ENCODE data around the gene DAB1. TPM values are rescaled to one million over a fixed set of nuclear protein-coding genes. Genes with fewer than 3 reads are reported as not detected.
"Not testable (repeated sequence)": the region's sequence is repeated elsewhere in the genome, so short reads cannot be mapped to it uniquely, and the experiment has no call there.

DAB1 gene
- total RNA-seq, 1 donor from 2014 or later: 19.1 TPM

DNA sequence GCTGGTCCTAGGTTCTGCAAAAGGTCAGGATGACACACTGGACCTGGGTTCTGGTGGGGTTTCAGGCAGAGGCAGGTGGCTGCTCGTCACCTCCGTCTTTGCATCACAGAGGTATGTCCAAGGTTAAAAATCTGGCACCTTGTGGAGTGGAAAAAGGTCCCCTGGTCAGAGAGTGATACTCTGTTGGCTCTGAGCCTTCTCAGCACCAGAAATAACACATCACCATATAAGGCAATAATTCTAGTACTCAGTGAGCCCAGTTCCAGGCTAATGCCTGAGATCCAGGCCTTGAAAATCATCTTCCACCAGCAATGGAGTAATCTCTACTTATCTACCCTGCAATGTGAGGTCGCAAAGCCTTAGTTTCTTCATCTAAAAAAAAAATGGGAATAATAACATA is 330.7 kb downstream of the DAB1 start:
- no peaks in the 10 kb centered on the region for H3K4me1 Mint-ChIP-seq (ENCODE audit: unreplicated experiment)
- DNase-seq (ENCODE audit: low spot score): no peak
- TF ChIP-seq, protein P1, sequence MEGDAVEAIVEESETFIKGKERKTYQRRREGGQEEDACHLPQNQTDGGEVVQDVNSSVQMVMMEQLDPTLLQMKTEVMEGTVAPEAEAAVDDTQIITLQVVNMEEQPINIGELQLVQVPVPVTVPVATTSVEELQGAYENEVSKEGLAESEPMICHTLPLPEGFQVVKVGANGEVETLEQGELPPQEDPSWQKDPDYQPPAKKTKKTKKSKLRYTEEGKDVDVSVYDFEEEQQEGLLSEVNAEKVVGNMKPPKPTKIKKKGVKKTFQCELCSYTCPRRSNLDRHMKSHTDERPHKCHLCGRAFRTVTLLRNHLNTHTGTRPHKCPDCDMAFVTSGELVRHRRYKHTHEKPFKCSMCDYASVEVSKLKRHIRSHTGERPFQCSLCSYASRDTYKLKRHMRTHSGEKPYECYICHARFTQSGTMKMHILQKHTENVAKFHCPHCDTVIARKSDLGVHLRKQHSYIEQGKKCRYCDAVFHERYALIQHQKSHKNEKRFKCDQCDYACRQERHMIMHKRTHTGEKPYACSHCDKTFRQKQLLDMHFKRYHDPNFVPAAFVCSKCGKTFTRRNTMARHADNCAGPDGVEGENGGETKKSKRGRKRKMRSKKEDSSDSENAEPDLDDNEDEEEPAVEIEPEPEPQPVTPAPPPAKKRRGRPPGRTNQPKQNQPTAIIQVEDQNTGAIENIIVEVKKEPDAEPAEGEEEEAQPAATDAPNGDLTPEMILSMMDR (IDR thresholded peaks at IDR 0.05; ENCODE audit: unreplicated experiment): no peak

DNA sequence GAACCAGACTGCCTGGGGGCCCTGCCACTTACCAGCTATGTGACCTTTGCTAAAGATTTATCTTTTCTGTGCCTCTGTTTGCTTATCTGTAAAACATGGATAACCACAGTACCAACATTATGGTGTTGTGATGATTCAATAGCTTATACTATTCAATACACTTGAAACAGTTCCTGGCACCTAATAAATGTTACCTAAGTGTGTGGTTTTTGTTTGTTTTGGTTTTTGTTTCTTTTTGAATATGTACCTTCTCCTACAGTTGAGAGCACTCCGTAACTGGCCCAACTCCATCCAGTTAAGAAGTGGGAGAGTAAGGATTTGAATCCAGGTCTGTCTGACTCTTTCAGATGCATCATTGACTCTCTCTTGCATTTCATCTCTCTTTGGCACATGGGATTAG is 332.2 kb downstream of the DAB1 start:
- Mint-ChIP-seq H3K36me3 (ENCODE audit: low read depth, unreplicated experiment) (no peaks in the 10 kb centered on the region), H3K27me3 (ENCODE audit: unreplicated experiment) (peaks cover 3% of the 10 kb centered on the region), H3K27ac (ENCODE audit: unreplicated experiment) (no peak overlapping the region), H3K4me1 (ENCODE audit: unreplicated experiment) (no peaks in the 10 kb centered on the region), H3K9me3 (ENCODE audit: unreplicated experiment) (no peaks in the 10 kb centered on the region), H3K4me3 (ENCODE audit: unreplicated experiment) (no peak overlapping the region)
- TF ChIP-seq, protein P1 (IDR thresholded peaks at IDR 0.05; ENCODE audit: unreplicated experiment): no peak
- no peak for DNase-seq (ENCODE audit: low spot score)

More for the DNA sequence above, 330.7 kb downstream of the DAB1 start:
- Mint-ChIP-seq H3K36me3 (ENCODE audit: low read depth, unreplicated experiment) (no peaks in the 10 kb centered on the region), H3K27ac (ENCODE audit: unreplicated experiment) (no peak overlapping the region), H3K4me3 (ENCODE audit: unreplicated experiment) (no peak overlapping the region), H3K9me3 (ENCODE audit: unreplicated experiment) (no peaks in the 10 kb centered on the region), H3K27me3 (ENCODE audit: unreplicated experiment) (peaks cover 3% of the 10 kb centered on the region)

DNA sequence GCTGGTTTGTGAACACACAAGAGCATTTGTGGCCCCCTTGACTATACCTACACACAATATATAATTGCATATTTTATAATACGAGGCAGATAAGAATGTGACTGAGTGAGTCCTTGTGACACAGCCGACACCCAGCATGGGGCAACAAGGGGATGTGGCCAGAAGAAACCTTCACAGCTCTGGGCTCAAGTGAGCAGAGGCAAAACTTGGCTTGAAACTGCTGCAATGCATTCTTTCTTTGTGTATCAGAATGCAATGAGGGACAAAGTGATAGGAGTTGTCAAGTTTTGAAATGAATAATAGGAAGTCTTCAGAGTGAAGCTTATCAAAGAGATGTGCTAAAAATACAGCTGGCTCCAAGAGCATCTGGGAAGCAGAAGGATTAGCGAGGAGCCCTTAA is 334.0 kb downstream of the DAB1 start:
- TF ChIP-seq, protein P1 (IDR thresholded peaks at IDR 0.05; ENCODE audit: unreplicated experiment): no peak
- no peaks in the 10 kb centered on the region for H3K4me1 Mint-ChIP-seq (ENCODE audit: unreplicated experiment)
- no peaks in the 10 kb centered on the region for H3K36me3 Mint-ChIP-seq (ENCODE audit: low read depth, unreplicated experiment)
- H3K4me3 Mint-ChIP-seq (ENCODE audit: unreplicated experiment): no peak overlapping the region
- peaks cover 3% of the 10 kb centered on the region for H3K27me3 Mint-ChIP-seq (ENCODE audit: unreplicated experiment)
- no peak overlapping the region for H3K27ac Mint-ChIP-seq (ENCODE audit: unreplicated experiment)
- DNase-seq (ENCODE audit: low spot score): no peak
- H3K9me3 Mint-ChIP-seq (ENCODE audit: unreplicated experiment): no peaks in the 10 kb centered on the region

DNA sequence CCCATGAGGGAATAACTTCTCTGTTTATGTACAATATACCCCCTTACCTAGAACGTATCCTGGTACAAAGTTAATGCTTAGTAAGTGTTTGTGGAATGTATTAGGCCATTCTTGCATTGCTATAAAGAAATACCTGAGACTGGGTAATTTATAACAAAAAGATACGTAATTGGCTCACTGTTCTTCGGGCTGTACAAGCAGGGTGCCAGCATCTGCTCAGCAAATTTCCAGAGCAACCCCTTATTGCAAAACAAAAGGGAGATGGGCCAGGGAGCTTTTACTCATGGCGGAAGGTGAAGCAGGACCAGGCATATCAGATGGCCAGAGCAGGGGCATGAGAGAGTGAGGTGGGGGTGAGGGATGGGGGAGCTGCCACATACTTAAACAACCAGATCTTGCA is 334.6 kb downstream of the DAB1 start:
- no peak for DNase-seq (ENCODE audit: low spot score)
- H3K27ac Mint-ChIP-seq (ENCODE audit: unreplicated experiment): no peak overlapping the region
- TF ChIP-seq, protein P1 (IDR thresholded peaks at IDR 0.05; ENCODE audit: unreplicated experiment): no peak
- H3K4me3 Mint-ChIP-seq (ENCODE audit: unreplicated experiment): no peak overlapping the region
- no peaks in the 10 kb centered on the region for H3K36me3 Mint-ChIP-seq (ENCODE audit: low read depth, unreplicated experiment)
- H3K9me3 Mint-ChIP-seq (ENCODE audit: unreplicated experiment): no peaks in the 10 kb centered on the region
- H3K27me3 Mint-ChIP-seq (ENCODE audit: unreplicated experiment): peaks cover 3% of the 10 kb centered on the region
- H3K4me1 Mint-ChIP-seq (ENCODE audit: unreplicated experiment): no peaks in the 10 kb centered on the region

DNA sequence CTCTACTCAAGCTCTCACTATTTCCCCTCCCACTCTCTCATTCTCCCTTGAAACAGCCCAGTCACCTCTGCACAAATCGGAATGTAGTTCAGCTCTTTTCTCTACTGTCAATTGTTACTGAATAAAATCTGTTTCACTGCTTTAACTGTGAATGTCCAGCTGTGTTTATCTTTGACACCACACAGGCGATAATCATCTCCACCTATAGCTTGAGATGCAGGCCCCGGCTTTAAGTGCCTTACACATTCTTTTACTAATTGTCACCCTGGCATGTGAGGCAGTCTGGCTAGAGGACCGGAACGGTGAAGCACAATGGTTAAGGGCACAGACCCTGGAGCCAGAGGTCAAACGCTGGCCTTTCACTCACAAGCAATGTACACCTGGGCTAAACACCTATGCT is 335.2 kb downstream of the DAB1 start:
- no peak overlapping the region for H3K27ac Mint-ChIP-seq (ENCODE audit: unreplicated experiment)
- H3K4me1 Mint-ChIP-seq (ENCODE audit: unreplicated experiment): no peaks in the 10 kb centered on the region
- no peaks in the 10 kb centered on the region for H3K9me3 Mint-ChIP-seq (ENCODE audit: unreplicated experiment)
- no peaks in the 10 kb centered on the region for H3K36me3 Mint-ChIP-seq (ENCODE audit: low read depth, unreplicated experiment)
- DNase-seq (ENCODE audit: low spot score): no peak
- H3K27me3 Mint-ChIP-seq (ENCODE audit: unreplicated experiment): peaks cover 3% of the 10 kb centered on the region
- TF ChIP-seq, protein P1 (IDR thresholded peaks at IDR 0.05; ENCODE audit: unreplicated experiment): no peak
- H3K4me3 Mint-ChIP-seq (ENCODE audit: unreplicated experiment): no peak overlapping the region

DNA sequence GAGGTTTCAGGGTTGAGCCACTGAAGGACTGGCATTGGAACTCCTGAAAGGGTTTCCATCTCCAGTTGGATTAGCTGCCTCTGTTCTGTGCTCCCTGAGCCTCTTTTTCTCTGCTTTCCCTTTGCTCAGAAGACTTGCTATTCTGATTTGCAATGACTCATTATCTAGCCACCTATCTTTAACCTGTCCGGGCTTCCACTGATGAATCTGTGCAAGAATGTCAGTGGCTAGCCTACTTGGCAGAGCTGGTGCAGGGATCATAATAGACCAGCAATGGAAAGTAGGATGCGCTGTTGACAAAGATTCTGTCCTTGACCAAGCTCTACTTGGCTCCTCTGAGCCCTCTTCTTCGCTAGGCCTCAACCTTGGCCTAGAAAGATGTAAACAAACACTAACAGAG is 336.2 kb downstream of the DAB1 start:
- H3K4me3 Mint-ChIP-seq (ENCODE audit: unreplicated experiment); H3K36me3 Mint-ChIP-seq (ENCODE audit: low read depth, unreplicated experiment); H3K9me3 Mint-ChIP-seq (ENCODE audit: unreplicated experiment); H3K27me3 Mint-ChIP-seq (ENCODE audit: unreplicated experiment); DNase-seq (ENCODE audit: low spot score); H3K27ac Mint-ChIP-seq (ENCODE audit: unreplicated experiment); H3K4me1 Mint-ChIP-seq (ENCODE audit: unreplicated experiment): not testable (repeated sequence)

Data from endothelial cell (in vitro differentiated cells).